Fibroblast of lung (primary cell): Measurements from ENCODE around the gene SLC29A4.

Experiments used
- CTCF ChIP-seq, 2 donors: IDR thresholded peaks in 1 of 2; conservative IDR thresholded peaks in 1 of 2; 1 replicate in 1 of 2; 2 replicates in 1 of 2; pipeline ENCODE4 v1.5.1; 2011 to 2012; ENCODE audit warnings: low read length in 2 of 2, control low read depth in 1 of 2, inconsistent platforms in 1 of 2, low read depth in 1 of 2, mild to moderate bottlenecking in 1 of 2
- EZH2 ChIP-seq: IDR thresholded peaks from 2 replicates; pipeline ENCODE4 v1.5.1; 2012; ENCODE audit warnings: low read length, control low read depth, mild to moderate bottlenecking; ENCODE audit errors: missing control alignments

- no peak for TF ChIP-seq EZH2
- TF ChIP-seq CTCF (conservative IDR thresholded peaks at IDR 0.05 in 1 of 2, IDR thresholded peaks at IDR 0.05 in 1 of 2; ENCODE audit: low read depth in 1 of 2, low read length in 2 of 2), result no peak
Measured at GRCh38 chr7:5237286-5237685, 45.5 kb upstream of the SLC29A4 start.
